NCI-H526 (cell line): Measurements from ENCODE around the gene TMEM184C.

Source experiments
- DNase-seq, 2 experiments: peaks; one replicate each; lab custom pipeline; 2025; lab: John Stamatoyannopoulos, UW

The TMEM184C gene

DNA sequence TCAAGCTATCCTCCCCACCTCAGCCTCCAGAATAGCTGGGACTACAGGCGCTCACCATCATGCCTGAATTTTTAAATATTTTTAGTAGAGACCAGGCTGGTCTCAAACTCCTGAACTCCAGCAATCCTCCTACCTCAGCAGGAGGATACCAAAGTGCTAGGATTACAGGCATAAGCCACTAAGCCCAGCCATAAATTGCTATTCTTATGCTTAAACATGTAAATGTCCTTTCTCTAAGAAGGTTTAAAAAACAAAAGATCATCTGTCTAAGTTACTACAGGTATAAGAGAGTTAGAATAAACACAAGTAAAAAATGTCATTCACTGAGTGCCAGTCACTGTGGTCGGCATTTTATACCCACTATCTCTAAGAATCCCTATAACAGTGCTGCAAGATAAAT, 38.4 kb downstream of the TMEM184C start:
- no peak for DNase-seq

DNA sequence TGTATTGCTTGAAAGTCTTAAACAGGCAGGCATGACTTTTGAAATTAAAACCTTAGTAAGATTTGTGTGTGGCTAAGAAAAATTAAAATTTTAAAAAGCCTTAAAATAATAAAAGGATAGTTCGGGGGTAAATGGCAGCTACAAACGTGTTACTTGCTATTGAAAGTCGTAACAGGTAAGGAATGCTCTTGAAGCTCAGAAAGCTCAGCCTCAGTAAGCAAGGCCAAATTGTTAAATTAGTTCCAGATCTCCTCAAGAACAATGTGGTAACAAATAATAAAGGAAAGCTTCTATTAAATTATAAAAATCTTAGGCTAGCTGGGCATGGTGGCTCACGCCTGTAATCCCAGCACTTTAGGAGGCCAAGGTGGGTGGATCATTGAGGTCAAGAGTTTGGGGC, 41.3 kb downstream of the TMEM184C start:
- no peak for DNase-seq

DNA sequence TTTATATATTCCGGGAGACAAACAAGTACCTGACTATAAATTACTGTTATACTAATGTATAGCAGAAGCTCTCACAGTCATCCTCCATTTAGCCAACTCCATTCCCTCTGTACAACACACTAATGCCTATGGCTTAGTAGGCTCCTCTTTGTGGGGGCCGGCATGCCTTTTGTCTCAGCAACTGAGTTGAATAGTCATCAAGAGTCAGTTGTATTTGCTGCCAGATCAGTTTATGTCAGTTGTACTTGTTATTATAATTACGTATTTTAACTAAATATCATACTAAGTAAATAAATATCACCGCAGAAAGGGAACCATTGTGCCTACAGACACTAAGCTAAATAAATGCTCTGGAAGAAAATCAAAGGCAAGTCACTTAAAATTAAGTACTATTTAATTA, 56.9 kb downstream of the TMEM184C start:
- DNase-seq = no peak

DNA sequence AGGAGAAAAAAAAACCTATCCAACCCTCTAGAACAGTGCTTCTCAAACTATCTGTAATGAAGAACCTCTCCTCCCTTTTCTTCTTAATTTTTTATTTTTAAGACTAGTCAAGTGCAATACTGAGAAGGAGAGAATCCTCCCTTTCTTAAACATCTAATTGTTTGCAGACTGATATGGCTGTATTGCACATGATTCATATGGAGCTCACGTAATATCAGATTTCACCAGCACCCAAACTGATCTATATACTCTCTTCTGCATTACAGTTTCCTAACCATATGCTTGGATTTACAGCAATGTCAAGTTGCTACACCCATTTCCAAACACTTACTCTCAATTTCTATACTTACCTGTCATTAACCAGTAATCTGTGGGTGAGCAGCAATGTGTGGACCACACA, 57.3 kb downstream of the TMEM184C start:
- DNase-seq = no peak

DNA sequence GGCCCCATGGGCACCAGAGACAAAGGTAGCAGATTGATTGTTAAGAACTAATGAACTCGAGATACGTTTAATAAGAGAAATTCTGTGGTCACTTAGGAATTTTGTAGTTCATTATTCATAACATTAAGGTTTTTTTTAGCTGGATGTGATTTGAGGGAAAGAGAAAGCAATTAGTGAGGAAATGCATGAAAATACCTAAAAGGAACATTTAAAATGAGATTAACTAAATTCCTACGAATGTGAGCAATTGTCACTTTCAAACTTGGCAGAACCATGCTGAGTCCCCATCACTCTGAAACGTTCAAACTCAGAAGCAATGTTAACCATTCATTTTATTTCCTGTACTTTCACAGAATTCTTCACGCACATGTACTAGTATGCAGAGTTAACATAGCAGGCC, 60.9 kb downstream of the TMEM184C start:
- no peak for DNase-seq

DNA sequence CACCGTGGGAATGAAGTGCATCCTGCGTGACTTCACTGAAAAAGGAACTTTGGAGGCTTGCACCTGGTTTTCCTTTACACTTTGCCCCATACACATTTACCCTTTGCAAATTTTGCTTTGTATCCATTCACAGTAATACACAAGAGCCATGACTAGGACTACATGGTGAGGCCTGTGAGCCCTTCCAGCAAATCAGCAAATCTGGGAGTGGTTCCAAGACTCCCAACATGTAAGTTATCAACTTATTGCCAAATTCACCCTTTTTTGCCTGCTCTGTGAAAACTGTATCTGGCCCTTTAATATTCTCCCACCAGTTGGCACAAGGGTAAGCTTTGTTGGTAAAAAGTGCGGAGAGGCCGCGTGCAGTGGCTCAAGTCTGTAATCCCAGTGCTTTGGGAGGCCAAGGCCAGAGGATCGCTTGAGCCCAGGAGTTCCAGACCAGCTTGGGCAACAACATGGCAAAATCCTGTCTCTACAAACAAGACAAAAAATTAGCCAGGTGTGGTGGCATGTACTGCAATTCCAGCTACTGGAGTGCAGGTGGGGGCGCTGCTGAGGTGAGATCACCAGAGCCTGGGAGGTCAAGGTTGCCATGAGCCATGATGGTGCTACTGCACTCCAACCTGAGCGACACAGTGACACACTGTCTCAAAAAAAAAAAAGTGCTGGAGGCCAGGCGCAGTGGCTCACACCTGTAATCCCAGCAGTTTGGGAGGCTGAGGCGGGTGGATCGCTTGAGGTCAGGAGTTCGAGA, 61.8 kb downstream of the TMEM184C start:
- peak in 1 of 2 experiments; percentile 3 for DNase-seq

DNA sequence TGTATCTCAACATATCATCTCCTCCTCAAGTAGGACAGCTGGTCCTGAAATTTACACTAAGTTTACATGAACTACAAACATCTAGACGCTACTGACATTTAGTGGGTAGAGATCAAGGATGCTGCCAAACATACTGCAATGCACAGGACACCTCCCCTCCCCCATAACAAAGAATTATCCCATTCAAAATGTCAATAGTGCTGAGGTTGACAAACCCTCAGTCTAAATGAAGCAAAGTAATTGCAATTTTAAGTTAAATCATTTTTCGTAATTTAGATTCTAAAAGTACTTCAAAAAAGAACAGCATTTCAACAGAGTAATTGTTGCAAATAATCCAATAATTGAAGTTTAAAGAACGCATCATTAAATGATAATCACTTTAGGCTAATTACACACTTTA, 65.6 kb downstream of the TMEM184C start:
- DNase-seq = no peak

DNA sequence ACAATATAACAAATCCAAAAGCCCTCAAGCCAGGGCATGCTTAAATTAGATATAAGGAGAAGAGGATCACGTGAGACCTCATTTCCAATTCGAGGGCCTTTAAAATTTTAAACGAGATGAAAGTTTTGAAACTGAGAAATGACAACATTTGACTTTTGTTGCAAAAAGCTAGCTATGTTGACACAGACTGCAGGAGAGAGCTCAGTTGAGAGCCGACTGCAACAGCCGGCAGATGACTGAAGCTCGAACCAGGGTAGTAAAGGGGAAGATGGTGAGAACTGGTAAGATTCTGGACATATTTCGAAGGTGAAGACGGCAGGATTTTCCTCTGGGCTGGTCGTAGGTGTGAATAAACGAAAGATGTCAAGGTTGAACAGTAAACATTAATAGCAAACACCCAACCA, 66.0 kb downstream of the TMEM184C start:
- DNase-seq = peak in 1 of 2 experiments; percentile 21

DNA sequence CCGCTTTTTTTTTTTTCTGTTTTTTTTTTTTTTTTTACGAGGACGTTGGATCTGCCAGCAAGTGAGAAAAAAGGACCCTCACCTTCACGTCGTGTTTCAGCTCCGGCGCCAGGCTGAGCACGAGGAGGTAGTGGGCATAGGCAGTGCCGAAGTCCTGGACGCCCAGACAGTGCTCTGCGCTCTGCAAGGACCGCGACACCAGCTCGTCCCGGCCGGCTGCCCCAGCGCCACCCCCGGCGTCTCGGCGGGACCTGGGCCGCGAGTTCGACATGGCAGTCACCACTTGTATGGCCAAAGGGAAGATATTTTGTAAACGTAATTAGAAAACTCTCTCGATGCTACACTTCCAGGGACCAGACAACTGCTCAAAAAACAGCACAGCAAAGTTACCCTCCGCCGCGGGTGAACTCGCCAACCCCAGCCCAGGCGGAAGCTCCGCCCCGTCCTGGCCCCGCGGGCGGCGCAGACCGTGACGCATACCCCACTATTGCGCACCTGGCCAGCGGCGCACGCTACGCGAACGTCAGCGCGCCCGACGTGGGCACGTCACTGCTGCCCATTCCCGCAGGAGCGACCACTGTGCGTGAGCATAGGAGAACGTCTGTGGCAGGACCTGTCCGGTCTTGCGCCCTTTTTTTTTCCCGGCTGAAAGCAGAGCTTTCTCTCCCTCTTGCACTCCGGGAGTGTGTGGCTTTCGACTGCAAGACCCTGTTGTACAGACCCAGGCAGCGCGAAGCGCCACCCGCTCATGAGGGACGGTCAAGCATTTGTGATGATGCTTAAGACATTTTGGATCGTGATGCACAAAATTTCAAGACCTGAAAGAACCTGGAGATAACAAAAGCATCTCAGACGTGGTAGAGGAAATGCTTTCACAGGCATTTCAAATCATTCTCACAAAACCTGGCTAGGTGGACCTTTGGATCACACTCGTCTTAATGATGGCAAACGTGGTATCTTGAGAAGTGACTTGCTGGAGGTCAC, 66.8 kb downstream of the TMEM184C start, which contains the start of gene PRMT9:
Gene PRMT9 (minus strand): TSS at position 447 of the 984 bp plus-strand sequence. CDS start 176 bp downstream, at position 271.
- DNase-seq = peak; percentile 66 to 93

DNA sequence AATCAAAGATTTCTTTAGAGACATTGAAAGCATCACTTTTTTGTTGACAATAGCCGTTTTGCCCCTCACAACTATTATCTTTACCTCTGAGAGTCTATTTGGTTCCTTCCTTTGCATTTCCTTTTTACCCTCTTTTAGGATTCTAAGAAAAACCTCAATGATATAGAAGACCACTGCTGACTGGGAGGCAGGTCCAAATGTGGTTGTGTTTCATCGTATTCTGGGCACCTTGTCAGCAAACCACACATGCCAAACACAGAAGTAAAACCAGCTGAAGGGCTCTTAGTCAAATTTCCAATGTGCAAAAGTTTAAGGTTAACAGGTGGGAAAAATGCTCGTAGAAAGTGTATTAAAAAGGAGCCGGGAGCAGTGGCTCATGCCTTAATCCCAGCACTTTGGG, 71.9 kb downstream of the TMEM184C start:
- DNase-seq = no peak

DNA sequence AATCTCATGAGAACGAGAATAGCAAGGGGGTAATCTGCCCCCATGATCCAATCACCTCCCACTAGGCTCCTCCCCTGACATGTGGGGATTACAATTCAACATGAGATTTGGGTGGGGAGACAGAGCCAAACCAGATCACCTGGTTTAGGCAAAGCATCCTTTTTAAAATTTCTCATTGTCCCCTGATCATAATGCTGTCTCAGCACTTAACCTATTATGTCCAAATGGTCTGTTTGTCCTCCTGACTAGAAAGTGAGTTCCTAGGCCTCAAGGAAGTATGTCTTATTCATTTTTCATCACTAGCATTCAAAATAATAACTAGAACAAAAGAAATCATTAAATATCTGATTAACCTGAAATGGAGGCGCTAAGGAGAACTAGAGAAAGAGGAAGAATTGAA, 74.6 kb downstream of the TMEM184C start:
- DNase-seq = no peak

DNA sequence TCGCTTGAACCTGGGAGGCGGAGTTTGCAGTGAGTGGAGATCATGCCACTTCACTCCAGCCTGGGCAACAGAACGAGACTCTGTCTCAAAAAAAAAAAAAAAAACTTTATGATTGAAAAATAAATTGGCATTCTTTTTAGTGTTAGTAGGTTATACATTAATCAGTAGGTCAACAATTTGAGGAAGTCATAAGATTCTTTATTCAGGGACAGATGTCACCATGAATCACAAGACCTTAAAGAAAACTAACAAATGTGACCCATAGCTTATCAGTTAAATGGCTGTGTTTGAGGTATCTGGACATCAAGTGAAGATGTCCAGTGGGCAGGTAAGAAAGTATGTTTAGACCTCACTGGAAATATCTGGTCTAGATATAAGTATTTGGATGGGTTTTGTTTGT, 76.0 kb downstream of the TMEM184C start:
- no peak for DNase-seq

DNA sequence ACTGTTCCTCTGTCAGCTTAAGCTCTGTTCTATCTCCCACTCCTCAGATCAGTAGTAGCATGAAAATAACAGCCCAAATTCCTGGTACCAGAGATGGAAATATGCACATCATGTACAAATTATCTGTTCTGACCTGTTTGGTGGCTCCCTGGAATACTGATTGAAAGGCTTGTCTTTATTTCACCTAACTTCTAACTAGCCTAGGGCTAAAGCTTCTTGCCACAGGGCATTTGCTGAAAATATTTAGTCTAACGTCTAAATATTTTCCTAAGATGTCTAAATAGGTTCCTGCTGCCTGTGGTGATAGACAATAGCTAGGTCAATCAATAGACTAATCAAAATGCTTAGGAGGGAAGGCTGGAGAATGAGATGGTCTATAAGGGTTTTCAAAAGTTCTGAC, 79.7 kb downstream of the TMEM184C start:
- DNase-seq = no peak

DNA sequence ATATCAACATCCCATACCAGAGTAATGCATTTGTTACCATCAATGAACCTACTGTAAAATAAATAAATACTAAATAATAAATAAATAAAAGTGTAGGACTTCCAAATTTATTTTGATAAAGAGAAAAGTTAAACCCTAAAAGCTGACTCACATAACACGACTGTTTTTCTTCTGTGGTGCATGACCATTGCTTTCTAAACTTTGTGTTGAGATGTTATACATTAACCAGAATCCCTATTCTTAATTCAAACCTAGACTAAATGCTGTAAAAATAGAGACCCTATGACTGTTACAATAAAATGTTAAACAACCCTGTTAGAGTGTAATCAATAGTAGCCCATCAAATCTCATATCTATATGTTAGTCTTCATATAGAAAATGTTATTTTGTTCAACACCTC, 87.6 kb downstream of the TMEM184C start:
- no peak for DNase-seq

DNA sequence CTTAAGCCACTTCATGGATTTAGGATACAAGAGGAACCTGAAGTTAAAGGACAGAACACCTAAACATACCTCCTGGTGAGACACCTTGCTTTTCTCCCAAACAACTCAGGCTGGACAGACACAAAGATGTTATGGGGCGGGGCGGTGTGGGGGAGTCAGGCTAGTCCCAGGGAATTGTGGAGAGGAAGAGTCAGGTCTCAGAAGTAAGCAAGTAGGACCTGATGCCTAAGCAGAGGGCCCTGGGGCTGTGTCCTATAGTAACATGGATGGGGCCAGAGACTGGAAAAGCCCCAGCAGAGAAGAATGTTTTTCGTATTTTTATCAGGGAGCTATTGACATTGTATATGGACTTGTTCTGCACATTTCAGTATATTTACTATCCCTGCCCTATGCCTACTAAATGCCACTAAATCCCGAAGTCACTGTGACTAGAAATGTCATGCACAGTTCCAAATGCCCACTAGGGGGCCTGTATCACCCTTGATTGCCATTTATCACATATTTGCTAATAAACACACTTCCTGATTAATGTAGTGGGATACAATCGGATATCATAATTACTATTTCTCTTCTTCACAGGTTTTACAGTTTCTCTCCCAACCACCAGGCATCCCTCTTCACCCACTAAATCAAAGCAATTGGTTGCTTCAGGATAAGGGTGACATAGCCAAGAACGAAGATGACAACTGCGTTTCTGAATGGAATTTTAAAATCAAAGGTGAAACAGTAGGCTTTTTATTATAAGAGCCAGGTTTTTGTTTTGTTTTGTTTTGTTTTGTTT, 90.9 kb downstream of the TMEM184C start:
- peak; percentile 5 to 44 for DNase-seq

DNA sequence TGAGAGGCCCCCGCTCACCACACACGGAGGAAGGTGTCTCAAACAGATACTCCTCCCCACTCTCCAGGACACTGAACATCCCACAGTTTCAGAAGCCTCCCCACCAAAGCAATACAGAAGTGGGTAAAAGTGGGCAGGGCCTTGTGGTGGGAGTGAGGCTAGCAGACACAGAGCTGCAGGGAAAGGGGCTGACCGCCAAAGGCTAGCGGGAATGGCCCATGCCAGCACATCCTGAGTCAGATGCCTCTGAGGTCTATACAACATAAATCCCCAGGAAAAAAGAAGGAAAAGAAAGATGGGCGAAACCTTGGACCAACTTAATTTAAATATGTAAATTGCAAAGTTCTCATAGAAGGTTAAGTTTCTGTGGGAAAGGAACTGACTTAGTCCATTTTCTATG, 92.8 kb downstream of the TMEM184C start:
- DNase-seq = no peak

DNA sequence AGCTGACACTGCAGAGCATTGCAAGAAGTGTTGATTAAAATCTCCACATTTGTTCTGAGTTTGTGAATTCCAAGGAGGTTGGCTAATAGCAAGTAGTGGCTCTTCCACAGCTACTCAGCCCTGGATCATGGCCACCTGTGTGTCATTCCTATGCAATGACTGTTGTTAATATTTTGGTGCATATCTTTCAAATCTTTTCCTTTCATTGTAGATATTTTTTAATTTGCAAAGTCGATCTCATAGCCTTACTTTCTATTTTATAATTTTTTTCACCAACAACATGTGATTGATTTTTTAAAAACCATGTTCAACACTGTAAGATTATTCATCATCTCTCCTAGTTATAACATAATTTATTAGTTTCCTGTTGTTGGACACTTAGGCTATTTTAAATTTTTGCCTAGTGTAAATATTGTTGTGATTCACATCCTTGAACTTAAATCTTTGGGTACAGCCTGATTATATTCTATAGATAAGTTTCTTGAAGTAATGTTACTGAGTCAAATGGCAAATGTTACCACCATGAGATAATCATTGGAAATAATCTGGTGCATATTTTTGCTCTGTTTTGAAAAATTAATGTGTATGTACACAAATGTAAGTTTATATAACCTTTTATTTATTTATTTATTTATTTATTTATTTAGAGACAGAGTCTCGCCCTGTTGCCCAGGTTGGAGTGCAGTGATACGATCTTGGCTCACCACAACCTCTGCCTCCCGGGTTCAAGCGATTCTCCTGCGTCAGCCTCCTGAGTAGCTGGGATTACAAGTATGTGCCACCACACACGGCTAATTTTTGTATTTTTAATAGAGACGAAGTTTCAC, 97.6 kb downstream of the TMEM184C start:
- DNase-seq = no peak

DNA sequence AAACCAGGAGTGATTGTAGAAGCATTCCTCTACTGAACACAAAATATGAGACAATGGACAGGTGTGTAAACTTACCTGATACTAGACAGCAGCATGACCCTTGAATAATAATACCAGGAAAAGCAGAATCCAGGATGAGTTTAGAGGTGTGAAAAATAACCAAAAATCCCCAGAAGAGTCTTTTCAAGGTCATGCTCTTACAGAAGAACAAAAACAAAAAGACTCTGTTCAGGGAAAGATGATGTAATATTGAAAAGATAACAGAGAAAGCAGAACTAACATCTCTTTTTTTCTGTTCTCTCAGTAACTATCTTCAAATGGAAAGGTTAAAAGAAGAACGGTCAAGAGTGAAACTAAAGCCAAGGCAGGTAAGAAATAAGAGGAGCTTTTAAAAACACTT, 100.7 kb downstream of the TMEM184C start:
- DNase-seq = no peak
